ENCODE measurements around the gene FAM89A.
"Not testable (repeated sequence)": the region's sequence is repeated elsewhere in the genome, so short reads cannot be mapped to it uniquely, and the experiment has no call there.

The FAM89A gene

DNA sequence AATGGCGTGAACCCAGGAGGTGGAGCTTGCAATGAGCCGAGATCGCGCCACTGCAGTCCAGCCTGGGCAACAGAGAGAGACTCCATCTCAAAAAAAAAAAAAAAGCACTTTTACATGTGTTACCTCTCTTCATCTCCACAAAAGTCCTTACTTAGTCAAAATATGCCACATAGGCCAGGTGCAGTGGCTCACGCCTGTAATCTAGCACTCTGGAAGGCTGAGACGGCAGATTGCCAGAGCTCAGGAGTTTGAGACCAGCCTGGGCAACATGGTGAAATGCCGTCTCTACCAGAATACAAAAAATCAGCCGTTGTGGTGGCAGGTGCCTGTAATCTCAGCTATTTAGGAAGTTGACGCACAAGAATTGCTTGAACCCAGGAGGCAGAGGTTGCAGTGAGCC, 8.4 kb upstream of the FAM89A start:
- H3K4me3 Mint-ChIP-seq; H3K9me3 Mint-ChIP-seq; H3K27ac Mint-ChIP-seq; H3K36me3 Mint-ChIP-seq (ENCODE audit: low read depth): not testable (repeated sequence)
- Mint-ChIP-seq H3K27me3 (ENCODE audit: low read depth) (peaks cover 51% of the 10 kb centered on the region), H3K4me1 (ENCODE audit: low read depth) (peaks cover 10% of the 10 kb centered on the region)

DNA sequence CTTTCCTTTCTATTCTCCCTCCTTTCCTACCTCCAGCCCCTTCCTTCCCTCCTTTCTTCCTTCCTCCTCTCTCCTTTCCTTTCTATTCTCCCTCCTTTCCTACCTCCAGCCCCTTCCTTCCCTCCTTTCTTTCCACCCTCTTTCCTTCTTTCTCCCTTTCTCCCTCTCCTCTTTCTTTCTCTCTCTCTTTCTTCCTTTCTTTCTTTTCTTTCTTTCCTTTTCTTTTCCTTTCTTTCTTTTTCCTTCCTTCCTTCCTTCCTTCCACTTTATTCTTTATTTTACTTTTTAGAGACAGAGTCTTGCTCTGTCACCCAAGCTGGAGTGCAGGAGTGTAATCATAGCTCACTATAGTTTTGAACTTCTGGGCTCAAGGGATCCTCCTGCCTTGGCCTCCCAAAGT, 7.5 kb upstream of the FAM89A start:
- H3K4me3 Mint-ChIP-seq; H3K27ac Mint-ChIP-seq; H3K9me3 Mint-ChIP-seq; H3K4me1 Mint-ChIP-seq (ENCODE audit: low read depth); H3K36me3 Mint-ChIP-seq (ENCODE audit: low read depth): not testable (repeated sequence)
- H3K27me3 Mint-ChIP-seq (ENCODE audit: low read depth) = peaks cover 59% of the 10 kb centered on the region

DNA sequence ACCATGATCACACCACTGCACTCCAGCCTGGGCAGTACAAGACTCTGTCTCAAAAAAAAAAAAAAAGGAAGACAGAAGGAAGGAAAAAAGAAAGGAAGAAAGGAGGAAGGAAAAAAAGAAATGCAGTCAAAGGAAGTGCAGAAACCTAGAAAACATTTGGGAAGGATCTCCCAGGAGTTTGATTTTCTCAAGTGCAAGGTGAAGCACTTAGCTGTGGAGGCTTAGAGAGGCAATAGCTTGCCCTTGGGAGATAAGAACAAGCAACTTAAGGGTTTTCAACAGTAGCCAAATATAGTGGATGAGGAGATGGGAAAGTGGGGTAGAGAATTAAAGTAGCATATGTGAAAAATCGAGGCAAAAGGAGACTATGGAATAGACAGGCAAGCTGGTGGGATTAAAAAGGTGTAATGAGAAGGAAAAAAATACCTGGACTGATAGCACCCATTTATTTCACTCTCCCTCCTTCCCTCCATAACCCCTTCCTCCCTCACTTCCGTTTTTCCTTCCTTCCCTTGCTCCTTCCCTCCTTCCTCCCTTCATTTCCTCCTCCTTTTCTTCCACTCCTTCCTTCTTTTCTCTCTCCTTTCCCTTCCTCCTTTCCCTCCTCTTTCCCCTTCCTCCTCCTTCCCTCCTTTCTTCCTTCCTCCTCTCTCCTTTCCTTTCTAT, 6.8 kb upstream of the FAM89A start:
- H3K27me3 Mint-ChIP-seq (ENCODE audit: low read depth) = peaks cover 65% of the 10 kb centered on the region

DNA sequence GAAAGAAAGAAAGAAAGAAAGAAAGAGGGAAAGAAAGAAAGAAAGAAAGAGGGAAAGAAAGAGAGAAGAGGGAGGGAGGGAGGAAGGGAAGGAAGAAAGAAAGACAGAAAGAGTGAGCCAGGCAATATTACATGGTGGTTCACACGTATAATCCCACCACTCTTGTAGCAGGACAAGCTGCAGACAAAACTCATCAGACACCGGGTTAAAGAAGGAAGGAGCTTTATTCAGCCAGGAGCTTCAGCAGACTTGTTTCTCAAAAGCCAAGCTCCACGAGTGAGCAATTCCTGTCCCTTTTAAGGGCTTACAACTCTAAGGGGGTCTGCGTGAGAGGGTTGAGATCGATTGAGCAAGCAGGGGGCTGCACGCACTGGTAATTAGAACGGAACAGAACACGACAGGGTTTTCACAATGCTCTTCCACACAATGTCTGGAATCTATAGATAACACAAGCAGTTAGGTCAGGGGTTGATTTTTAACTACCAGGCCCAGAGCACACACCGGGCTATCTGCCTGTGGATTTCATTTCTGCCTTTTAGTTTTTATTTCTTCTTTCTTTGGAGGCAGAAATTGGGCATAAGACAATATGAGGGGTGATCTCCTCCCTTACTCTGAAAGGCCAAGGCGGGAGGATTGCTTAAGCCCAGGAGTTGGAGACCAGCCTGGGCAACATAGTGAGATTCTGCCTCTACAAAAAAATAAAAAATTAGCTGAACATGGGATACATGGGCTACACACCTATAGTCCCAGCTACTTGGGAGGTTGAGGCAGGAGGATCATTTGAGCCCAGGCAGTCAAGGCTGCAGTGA, 6.1 kb upstream of the FAM89A start:
- peaks cover 71% of the 10 kb centered on the region for H3K27me3 Mint-ChIP-seq (ENCODE audit: low read depth)

More for the DNA sequence above, 6.8 kb upstream of the FAM89A start:
- peaks cover 5% of the 10 kb centered on the region for H3K4me1 Mint-ChIP-seq (ENCODE audit: low read depth)
- H3K27ac Mint-ChIP-seq = no peak overlapping the region
- no peak overlapping the region for H3K4me3 Mint-ChIP-seq
- H3K36me3 Mint-ChIP-seq (ENCODE audit: low read depth) = peaks cover 3% of the 10 kb centered on the region
- peaks cover 10% of the 10 kb centered on the region for H3K9me3 Mint-ChIP-seq

DNA sequence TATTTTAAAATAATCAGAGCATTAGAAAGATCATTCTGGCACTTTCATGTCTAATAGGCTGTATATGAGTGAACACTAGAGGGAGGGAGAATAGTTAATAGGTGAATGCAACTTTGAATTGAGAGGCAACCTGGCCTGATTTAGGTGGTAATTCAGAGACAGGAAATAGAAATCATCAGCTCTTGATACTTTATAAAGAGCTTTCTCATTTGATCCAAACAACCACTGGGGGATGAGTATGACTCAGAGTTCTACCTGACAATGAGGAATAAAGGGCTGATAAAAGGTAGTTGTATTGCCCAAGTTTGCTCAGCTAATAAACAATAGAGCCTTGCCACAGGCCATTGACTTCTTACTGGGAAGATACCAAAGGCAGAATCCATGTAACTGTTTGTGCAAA, 5.2 kb upstream of the FAM89A start:
- Mint-ChIP-seq H3K4me1 (ENCODE audit: low read depth) (peaks cover 9% of the 10 kb centered on the region), H3K9me3 (peaks cover 10% of the 10 kb centered on the region), H3K27ac (no peak overlapping the region), H3K4me3 (no peak overlapping the region), H3K36me3 (ENCODE audit: low read depth) (peaks cover 3% of the 10 kb centered on the region), H3K27me3 (ENCODE audit: low read depth) (peaks cover 72% of the 10 kb centered on the region)

More for the DNA sequence above, 6.1 kb upstream of the FAM89A start:
- H3K27ac Mint-ChIP-seq; H3K4me3 Mint-ChIP-seq; H3K4me1 Mint-ChIP-seq (ENCODE audit: low read depth); H3K9me3 Mint-ChIP-seq; H3K36me3 Mint-ChIP-seq (ENCODE audit: low read depth): not testable (repeated sequence)

DNA sequence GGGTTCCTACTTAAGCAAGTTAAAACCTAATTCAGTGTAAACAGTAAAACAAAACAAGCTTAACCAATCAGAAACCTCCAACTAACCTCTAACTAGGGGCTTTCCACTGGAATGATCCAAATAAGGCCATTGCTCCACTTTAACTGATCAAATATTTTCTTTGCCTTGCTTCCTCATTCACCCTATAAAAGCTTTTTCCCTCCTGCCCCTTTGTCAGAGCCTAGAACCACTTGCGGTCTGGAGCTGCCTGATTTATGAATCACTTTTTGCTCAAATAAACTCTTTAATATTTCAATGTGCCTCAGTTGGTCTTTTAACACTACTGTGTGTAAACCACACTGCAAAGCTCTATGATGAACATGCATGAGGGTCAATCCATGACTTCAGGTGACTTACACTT, 4.5 kb upstream of the FAM89A start:
- Mint-ChIP-seq H3K4me1 (ENCODE audit: low read depth) (peaks cover 9% of the 10 kb centered on the region), H3K36me3 (ENCODE audit: low read depth) (peaks cover 3% of the 10 kb centered on the region), H3K27me3 (ENCODE audit: low read depth) (peaks cover 71% of the 10 kb centered on the region), H3K27ac (no peak overlapping the region), H3K9me3 (peaks cover 10% of the 10 kb centered on the region), H3K4me3 (no peak overlapping the region)

DNA sequence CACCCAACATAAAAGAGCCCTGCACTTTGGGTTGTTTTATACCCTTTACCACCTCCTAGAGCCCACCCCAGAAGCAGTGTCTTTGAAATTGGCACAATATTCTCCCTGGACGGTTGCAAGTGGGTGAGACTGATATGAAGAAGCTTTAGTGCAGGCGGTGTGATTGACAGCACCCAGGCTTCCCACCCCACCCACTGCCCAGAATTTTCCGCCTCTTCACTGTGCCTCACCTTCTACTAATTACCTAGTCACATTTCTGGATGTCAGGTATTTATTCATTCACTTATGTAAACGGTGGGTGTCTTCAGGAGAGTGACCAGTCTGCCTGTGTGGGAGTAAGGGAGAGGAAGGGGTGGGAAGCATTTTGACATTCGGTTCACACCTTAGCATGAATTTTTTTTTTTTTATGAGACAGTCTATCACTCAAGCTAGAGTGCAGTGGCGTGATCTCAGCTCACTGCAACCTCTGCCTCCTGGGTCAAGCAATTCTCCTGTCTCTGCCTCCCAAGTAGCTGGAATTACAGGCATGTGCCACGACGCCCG, 1.7 kb upstream of the FAM89A start:
- Mint-ChIP-seq H3K27ac (no peak overlapping the region), H3K27me3 (ENCODE audit: low read depth) (peaks cover 50% of the 10 kb centered on the region), H3K4me1 (ENCODE audit: low read depth) (peaks cover 25% of the 10 kb centered on the region), H3K36me3 (ENCODE audit: low read depth) (peaks cover 12% of the 10 kb centered on the region), H3K9me3 (peaks cover 10% of the 10 kb centered on the region), H3K4me3 (peak overlapping the region; percentile 78)

DNA sequence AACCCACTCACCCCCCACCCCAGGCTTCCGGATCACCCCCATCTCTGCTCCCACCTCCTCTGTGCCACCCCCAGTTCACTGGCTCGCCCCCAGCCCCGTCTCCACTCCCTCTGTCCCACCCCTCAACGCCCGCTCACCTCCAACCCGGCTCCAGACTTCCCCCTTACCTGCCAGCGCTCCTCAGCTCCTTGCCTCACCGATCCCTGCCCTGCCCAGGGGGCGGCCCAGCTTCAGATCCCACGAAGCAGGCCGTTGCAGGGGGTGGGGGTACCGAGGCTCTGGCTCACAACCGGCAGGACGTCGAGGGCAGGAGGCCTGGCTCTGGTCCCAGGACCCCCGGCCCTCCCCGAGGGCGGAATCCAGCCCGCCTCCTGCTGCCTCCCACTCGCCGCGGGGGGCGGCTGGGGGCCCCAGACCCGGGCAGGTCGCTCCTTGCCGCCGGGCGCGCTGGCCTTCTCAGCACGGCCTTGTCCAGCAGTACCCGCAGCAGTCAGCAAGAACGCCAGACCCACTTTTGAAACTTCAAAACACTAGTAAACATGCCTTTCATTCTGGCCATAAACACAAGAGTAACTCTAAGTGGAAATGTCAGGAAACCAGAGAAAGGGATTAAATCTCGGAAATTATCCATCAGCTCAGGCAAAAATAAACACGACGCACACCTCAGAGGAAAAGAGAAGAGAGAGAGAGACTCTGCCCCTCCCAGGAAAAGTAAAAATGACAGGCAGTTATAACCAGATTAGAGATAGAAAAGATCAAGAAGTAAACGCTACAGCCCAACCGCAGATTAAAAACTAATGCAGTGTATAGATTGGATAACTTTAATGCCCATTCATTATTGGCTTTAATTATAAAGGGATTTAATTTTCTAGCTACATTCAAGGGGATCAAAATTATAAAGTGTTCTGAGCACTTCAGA, 1.0 kb upstream of the FAM89A start:
- peaks cover 10% of the 10 kb centered on the region for H3K9me3 Mint-ChIP-seq
- peaks cover 42% of the 10 kb centered on the region for H3K27me3 Mint-ChIP-seq (ENCODE audit: low read depth)
- peak overlapping the region; percentile 78 for H3K4me3 Mint-ChIP-seq
- peaks cover 12% of the 10 kb centered on the region for H3K36me3 Mint-ChIP-seq (ENCODE audit: low read depth)
- peaks cover 33% of the 10 kb centered on the region for H3K4me1 Mint-ChIP-seq (ENCODE audit: low read depth)
- no peak overlapping the region for H3K27ac Mint-ChIP-seq

DNA sequence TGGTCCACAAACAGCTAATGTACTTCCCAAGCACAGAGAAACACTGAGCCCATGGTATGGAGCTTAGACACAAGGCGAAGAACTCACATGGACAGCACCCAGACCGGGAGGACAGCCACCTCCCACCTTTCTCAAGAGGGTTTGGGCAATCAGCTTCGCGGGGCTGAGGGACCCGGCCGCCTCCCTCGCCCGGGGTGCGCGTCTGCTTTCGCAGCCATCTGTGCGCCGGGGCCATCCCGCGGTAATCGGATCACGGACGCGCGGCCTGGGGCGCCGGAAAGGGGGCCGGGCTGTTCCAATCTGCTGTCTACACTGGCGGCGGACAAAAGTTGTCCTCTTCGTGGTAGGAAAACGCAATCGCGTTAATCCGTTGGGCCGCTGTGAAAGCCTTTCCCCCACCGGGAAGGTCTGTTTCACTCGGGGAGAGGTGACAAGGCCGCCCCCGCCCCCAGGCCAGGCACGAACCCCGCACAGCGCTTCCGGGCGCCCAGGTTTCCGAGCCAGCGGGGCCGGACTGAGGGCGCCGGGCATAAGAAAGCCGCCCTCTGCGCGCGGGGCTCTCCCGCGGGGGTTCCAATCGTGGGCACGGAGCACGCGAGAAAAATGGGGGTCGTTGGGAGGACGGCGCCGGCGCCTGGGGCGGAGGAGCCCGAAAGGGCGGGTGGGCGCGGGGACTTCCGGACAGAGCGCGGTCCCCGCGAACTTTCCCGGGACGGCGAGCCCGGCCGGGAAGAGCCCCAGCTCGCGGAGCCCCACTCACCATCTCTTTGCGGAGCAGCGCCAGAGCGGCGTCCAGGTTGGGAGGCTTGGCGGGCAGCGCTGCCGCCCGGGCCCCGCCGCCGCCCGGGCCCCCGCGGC, 664 bp downstream of the FAM89A start:
- peaks cover 28% of the 10 kb centered on the region for H3K4me1 Mint-ChIP-seq (ENCODE audit: low read depth)
- peak overlapping the region; percentile 71 for H3K4me3 Mint-ChIP-seq
- H3K36me3 Mint-ChIP-seq (ENCODE audit: low read depth) = peaks cover 9% of the 10 kb centered on the region
- peaks cover 27% of the 10 kb centered on the region for H3K27me3 Mint-ChIP-seq (ENCODE audit: low read depth)
- H3K27ac Mint-ChIP-seq = no peak overlapping the region
- H3K9me3 Mint-ChIP-seq = no peaks in the 10 kb centered on the region

DNA sequence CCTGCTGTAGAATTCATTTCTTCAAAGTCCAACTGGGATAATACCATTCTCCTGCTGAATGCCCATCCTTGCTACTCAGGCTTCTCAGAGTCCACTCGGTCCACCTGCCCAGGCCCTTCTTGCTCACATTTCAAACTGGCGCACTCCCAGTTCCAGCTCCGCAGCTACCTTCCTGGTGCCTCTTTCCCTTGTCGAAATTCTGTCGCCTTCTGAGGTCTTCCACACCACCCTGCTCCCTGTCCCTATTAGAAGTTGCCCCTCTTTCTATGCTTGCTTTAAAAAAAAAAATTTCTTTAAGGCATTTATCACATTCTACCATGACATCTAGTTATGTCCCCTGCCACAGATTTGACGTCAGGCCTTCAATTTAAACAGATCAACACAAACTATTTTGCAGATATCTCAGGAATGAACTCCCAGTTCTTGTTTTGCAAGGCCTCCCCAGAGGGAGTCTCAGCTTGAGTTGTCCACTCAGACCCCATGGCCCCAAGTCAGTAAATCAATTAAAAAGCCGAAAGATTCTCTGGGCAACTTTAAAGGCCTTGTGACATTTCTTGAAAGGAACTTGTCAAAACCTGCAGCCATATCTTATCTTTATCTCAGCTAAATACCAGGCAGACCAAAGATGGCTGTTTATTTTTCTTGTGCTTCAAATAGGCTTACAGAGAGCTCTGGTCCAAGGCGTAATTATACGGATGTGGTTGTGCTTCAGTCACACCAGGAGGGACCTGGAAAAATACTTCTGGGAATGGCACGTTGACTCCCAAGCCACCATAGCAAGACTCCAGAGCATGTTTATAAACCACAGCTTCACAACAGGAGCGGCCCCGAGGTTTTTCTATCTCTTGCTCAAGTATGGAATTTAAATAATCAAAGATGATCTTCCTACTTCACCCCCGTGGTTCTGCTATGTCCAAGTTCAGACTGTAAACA, 2.2 kb downstream of the FAM89A start:
- Mint-ChIP-seq H3K27me3 (ENCODE audit: low read depth) (peaks cover 16% of the 10 kb centered on the region), H3K4me3 (no peak overlapping the region), H3K9me3 (no peaks in the 10 kb centered on the region), H3K36me3 (ENCODE audit: low read depth) (peaks cover 9% of the 10 kb centered on the region), H3K4me1 (ENCODE audit: low read depth) (peaks cover 28% of the 10 kb centered on the region), H3K27ac (no peak overlapping the region)

DNA sequence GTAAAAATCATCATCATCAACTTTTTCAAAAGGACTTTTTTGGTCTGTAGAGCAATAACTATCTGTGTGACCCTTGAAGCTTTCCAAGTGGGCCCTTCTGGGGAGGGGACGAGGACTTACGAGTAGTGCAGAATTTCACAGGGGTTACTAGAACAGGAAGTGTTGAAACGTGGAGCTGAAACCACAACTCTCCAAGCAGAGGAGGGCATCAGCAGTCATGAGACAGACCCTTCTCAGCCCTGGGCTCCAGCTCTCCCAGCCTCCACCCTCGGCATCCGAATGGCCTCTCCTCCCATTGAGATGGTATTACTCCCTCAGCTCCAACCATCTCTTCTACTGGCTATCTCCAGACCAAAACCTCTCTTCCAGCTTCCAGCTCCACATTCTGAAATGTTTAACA, 3.6 kb downstream of the FAM89A start:
- H3K27me3 Mint-ChIP-seq (ENCODE audit: low read depth) = peaks cover 4% of the 10 kb centered on the region
- no peak overlapping the region for H3K27ac Mint-ChIP-seq
- H3K4me1 Mint-ChIP-seq (ENCODE audit: low read depth) = peaks cover 28% of the 10 kb centered on the region
- peaks cover 9% of the 10 kb centered on the region for H3K36me3 Mint-ChIP-seq (ENCODE audit: low read depth)
- no peaks in the 10 kb centered on the region for H3K9me3 Mint-ChIP-seq
- no peak overlapping the region for H3K4me3 Mint-ChIP-seq

DNA sequence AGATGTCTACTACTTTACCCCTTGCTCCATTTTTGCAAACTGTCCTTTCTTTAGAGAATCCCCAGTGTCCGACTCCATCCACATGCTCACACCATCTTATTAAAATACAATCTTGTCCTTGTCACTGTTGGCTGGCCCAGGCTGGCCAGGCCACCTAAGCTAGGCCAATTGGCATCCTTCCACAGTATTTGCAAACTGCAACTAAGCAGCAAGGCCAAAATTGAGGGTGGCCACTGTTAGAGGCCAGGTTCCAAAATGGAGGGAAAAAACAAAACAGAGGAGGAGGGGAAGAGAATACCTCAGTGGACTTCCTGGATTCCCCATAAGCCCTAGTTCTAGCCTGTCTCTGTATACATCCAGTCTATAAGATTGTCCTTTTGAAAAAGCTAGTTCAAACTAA, 4.3 kb downstream of the FAM89A start:
- H3K27ac Mint-ChIP-seq = no peak overlapping the region
- no peak overlapping the region for H3K4me3 Mint-ChIP-seq
- peaks cover 9% of the 10 kb centered on the region for H3K36me3 Mint-ChIP-seq (ENCODE audit: low read depth)
- H3K9me3 Mint-ChIP-seq = no peaks in the 10 kb centered on the region
- H3K27me3 Mint-ChIP-seq (ENCODE audit: low read depth) = no peaks in the 10 kb centered on the region
- H3K4me1 Mint-ChIP-seq (ENCODE audit: low read depth) = peaks cover 24% of the 10 kb centered on the region

DNA sequence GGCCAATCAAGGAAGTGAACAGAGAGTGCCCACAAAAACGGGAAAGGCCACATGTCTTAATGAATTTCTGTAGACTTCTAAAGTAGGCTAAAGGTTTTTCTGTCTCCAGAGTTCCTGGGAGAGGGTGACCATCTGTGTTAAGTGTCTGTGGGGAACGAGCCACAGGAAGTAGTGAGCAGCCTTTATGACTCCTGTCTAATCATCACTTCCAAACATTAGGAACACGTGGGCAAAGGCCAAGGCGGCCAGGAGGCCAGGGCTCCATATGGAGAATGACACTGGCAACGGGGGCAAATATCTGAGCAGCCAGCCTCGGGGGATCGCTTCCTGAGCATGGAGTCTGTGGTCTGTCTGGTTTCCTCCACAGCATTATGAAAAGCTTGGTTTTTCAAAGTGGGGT, 7.1 kb downstream of the FAM89A start:
- no peaks in the 10 kb centered on the region for H3K27me3 Mint-ChIP-seq (ENCODE audit: low read depth)
- H3K4me3 Mint-ChIP-seq = no peak overlapping the region
- no peaks in the 10 kb centered on the region for H3K9me3 Mint-ChIP-seq
- no peak overlapping the region for H3K27ac Mint-ChIP-seq
- peaks cover 7% of the 10 kb centered on the region for H3K36me3 Mint-ChIP-seq (ENCODE audit: low read depth)
- H3K4me1 Mint-ChIP-seq (ENCODE audit: low read depth) = peaks cover 19% of the 10 kb centered on the region

Measured in T-helper 1 cell treated with Interleukin-12 subunit alpha and Interleukin-12 subunit beta and Interleukin-4 antibody, amounts not matched to agents 30 μg/mL and 1 μg/mL, for 36 hours (primary cell).